AG04449 (cell line): ENCODE results near the gene SVIP.
A peak's percentile ranks its signal among the peaks of the same experiment; 100 is the strongest.

Experiments used
- CTCF ChIA-PET: fragments of 350-600 bp; formaldehyde crosslinking; extraction: SDS; loops from one replicate; lab custom pipeline; 2021; ENCODE audit warnings: antibody characterized with exemption; lab: Yijun Ruan, JAX
- POLR2A ChIA-PET: fragments of 400-600, 350-600 bp; formaldehyde crosslinking; extraction: SDS; loops from one replicate; lab custom pipeline; 2020; ENCODE audit warnings: antibody characterized with exemption, inconsistent platforms; lab: Yijun Ruan, JAX
- DNase-seq: peaks from one replicate; pipeline ENCODE4 v3.0.0-alpha.2; 2010; ENCODE audit warnings: low read depth, low spot score
- H3K4me3 ChIP-seq: 2 replicates; pipeline ENCODE4 v1.5.1; 2011; ENCODE audit warnings: low read depth, mild to moderate bottlenecking, control low read depth, low read length
- CTCF ChIP-seq: IDR thresholded peaks from one replicate; pipeline ENCODE4 v1.5.1; 2011; ENCODE audit warnings: mild to moderate bottlenecking, moderate library complexity, low read length, control low read depth, inconsistent platforms; ENCODE audit not compliant: insufficient read depth; ENCODE audit errors: missing control alignments

The SVIP gene

GRCh38 chr11:22860241-22860640 lies 30.6 kb upstream of the SVIP start, which contains the start of gene CCDC179:
TSS of gene CCDC179 (minus strand) at chr11:22860474. CDS start at chr11:22860421, 53 bp downstream.
- ChIA-PET CTCF (interaction anchor here (1.6 to 2.8 kb wide), 2 partner anchors 10 to 16 kb away, joined by 4 to 13 read pairs; no protein-coding TSS in a partner anchor), POLR2A (interaction anchor here (0.8 kb wide), 1 partner anchor 31 kb away, joined by 3 read pairs; no protein-coding TSS in a partner anchor)
- no peak for TF ChIP-seq CTCF
- H3K4me3 ChIP-seq = no peak within 1 kb of the TSS
- DNase-seq = no peak

DNA sequence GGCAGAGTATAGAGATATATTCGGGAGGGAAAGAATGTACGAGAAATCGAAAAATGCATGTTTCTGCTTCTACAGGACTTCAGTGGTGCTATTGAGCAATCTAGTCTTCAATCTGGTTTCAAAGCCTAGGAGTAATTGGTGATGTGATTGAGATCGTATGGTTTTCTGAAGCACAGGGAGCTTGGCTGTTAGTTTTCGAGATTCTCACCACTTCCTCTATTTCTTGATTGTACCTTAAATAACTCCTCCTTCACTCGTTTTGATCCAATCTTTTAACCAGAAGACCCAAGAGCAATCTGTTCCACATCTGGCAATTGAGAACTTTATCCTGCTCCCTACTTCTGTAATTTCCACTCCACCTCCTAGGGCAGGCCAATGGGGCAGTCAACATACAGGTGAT lies 30.2 kb upstream of the SVIP start:
- ChIA-PET CTCF (interaction anchor here (1.6 to 2.8 kb wide), 2 partner anchors 11 to 16 kb away, joined by 4 to 13 read pairs; no protein-coding TSS in a partner anchor), POLR2A (no interaction called here)
- no peak for DNase-seq
- TF ChIP-seq CTCF = no peak
- H3K4me3 ChIP-seq = no peak overlapping the region

- ChIA-PET CTCF (no interaction called here), POLR2A (interaction anchor here (0.7 kb wide), 1 partner anchor 10 kb away, joined by 3 read pairs; no protein-coding TSS in a partner anchor)
- TF ChIP-seq CTCF = no peak
- no peak for DNase-seq
- H3K4me3 ChIP-seq = no peak overlapping the region
Measured at GRCh38 chr11:22851477-22851876, 21.9 kb upstream of the SVIP start.

- CTCF ChIA-PET = interaction anchor here (0.8 kb wide), 1 partner anchor 29 kb away, joined by 3 read pairs; no protein-coding TSS in a partner anchor
- H3K4me3 ChIP-seq = no peak overlapping the region
- POLR2A ChIA-PET = no interaction called here
- no peak for TF ChIP-seq CTCF
- no peak for DNase-seq
Measured at GRCh38 chr11:22846726-22847125, 17.1 kb upstream of the SVIP start.

DNA sequence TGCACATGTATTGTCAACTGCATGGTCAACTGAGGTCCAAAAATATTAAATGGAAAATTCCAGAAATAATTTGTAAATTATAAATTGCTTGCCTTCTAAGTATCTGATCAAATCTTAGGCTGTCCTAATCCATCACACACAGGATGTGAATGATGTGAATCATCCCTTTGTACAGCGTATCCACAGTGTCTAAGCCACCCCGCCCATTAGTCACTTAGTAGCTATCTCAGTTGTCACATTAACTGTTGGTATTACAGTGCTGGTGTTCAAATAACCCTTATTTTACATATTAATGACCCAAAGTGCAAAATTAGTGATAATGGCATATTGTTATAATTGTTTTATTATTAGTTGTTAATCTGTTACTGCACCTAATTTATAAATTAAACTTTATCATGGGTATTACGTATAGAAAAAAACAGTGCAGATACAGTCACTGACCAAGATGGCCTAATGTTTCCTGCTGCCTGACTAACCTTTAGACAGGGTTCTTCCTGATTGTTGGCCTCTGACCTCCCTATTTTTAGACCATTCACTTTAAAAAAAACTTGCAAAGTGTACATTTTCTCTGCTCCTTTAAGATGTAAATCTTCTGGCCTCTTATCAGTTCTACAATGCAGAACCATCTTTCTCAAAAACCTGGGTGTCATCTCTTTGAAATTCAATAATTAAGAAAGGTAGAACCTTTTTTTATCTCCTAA lies 2.9 kb upstream of the SVIP start:
- no peak overlapping the region for H3K4me3 ChIP-seq
- CTCF ChIA-PET = no interaction called here
- TF ChIP-seq CTCF = no peak
- POLR2A ChIA-PET = no interaction called here
- DNase-seq = no peak

- H3K4me3 ChIP-seq = peak overlapping the region; percentile 82
- CTCF ChIA-PET = interaction anchor here (0.8 to 1.9 kb wide), 3 partner anchors 9 to 67 kb away, joined by 3 to 6 read pairs (median 3); no protein-coding TSS in a partner anchor
- POLR2A ChIA-PET = interaction anchor here (1.1 kb wide), 1 partner anchor 37 kb away, joined by 4 read pairs; no protein-coding TSS in a partner anchor
- no peak for DNase-seq
- TF ChIP-seq CTCF = no peak
Measured at GRCh38 chr11:22830082-22830414, 447 bp upstream of the SVIP start.
